ENCODE data around the gene ACADVL.
"Not testable (repeated sequence)": the region's sequence is repeated elsewhere in the genome, so short reads cannot be mapped to it uniquely, and the experiment has no call there.

Gene ACADVL

DNA sequence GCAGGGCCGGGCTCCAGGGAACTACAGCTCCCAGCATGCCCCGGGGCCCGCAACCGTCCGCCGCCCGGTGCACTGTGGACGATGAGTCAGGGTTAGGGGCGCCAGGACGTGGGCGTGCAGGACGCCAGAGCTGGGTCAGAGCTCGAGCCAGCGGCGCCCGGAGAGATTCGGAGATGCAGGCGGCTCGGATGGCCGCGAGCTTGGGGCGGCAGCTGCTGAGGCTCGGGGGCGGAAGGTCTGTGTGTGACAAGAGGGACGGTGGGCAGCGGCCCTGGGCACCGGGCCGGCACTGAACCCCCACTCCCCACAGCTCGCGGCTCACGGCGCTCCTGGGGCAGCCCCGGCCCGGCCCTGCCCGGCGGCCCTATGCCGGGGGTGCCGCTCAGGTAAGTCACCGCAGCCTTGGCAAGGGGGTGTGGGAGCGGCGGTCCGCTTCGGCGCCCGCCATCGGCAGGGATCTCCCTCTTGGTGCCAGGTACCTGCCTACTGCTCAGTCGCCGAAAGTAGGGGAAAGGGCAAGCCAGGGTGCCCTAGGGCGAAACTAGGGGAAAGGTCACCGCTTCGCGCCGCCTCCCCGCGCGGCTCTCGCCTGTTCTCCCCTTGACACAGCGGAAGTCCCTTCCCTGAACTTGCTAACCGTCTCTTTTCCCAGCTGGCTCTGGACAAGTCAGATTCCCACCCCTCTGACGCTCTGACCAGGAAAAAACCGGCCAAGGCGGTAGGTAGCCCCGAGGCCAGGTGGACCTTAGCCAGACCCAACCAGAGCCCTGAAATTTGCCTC lies at the start of gene ACADVL, which contains the start of gene DLG4:
Gene ACADVL (plus strand): TSS at position 127 of the 781 bp plus-strand sequence. CDS start 47 bp downstream, at position 174.
Gene DLG4 (minus strand): TSS at position 25 of the 781 bp plus-strand sequence.
- peak; percentile 95 for DNase-seq (ENCODE audit: low read depth, low spot score)

DNA sequence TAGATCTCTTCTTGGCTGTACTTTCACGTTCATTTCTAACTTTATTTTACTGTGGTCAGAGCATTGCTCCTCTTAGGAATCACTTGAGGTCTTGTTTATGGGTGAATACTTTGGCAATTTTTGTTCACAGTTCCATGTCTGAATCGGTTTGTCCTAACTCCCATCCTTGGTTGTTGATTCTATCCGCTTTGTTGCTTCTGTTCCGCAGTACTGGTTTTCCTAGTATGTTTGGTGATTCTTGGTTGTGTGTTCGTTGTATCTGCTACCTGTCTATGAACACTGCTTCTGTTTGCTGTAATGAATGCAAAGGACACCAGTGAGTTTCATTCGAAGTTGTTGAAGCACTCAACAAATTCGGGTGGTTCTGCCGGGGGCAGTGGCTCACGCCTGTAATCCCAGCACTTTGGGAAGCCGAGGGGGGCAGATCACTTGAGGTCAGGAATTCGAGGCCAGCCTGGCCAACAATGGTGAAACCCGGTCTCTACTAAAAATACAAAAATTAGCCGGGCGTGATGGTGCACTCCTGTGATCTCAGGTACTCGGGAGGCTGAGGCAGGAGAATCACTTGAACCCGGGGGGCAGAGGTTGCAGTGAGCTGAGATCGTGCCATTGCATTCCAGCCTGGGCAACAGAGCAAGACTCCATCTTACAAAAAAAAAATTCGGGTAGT lies 47.1 kb upstream of the ACADVL start:
- not testable (repeated sequence) for DNase-seq (ENCODE audit: low read depth, low spot score)

DNA sequence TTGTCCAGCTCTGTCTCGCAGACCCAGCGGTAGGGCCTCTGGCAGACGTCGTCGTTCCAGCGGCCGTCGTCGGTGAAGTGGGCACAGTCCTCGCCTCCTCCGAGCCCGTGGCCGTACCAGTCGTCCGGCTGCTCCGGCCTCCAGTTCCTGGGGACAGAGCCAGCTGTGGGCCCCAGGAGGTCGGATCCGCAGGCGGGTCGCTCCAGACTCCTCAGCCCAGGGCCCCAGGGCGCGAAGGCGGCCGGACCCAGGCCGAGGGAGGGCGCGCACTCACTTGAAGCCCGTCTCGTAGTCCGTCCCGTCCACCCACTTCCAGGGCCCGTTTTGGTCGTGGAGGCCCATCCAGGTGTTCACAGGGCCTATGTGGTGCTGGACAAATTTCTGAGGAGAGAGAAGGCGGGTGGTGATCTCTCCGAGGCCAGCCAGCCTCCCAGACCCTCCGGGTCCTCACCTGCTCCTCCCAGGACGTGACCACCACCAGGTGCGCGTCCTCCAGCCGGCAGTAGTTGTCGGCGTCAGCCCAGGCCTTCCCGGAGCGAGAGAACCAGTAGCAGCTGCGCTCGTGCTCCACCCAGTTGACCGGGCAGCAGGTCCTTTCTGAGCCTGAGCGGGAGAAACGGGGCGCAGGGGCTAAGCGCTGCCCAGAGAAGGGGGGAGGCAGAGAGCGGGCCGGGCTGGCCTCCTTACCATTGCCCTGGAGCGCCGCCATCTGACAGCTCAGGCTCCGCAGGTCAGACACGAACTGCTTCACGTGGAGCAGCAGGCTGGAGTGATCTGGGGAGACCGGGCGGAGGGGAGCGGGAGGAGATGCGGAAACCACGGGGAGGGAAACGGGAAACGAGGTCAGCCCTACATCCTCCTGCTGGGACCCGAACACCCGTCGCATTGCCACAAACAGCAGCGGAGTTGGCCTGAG lies 45.8 kb upstream of the ACADVL start:
- DNase-seq (ENCODE audit: low read depth, low spot score), result peak; percentile 84

DNA sequence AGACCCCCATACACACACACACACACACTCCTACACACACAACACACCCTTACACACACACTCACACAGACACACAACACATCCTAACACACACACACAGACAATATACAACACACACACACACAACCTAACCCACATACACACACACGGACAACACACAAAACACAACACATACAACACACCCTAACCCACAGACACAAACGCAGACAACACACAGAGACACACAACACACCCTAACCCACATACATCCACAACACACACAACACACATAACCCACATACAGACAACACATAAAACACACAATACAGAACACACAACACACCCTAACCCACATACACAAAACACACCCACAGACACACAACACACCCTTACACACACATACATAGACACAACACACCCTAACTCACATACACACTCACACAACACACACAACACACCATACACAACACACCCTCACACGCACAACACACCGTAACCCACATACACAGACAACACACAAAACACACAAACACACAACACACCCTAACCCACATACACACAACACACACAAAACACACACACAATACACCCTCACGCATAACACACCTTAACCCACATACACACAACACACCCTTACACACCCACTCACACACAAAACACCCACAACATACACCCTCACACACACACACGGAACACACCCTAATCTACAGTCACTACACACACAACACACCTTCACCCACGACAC lies 45.0 kb upstream of the ACADVL start:
- DNase-seq (ENCODE audit: low read depth, low spot score), result no peak

DNA sequence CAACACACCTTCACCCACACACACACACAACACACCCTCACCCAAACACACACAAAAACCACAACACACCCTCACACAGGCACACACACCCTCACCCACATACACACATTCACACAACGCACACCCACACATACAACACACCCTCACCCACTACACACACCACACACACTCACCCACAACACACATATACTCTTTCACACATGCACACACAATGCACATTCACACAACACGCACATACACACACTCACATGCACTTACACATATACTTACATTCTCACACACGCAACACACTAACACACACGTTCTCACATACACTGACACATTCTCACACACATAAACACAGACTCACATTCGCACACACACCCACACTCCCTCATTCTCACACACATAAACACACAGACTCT lies 44.4 kb upstream of the ACADVL start:
- DNase-seq (ENCODE audit: low read depth, low spot score), result no peak

DNA sequence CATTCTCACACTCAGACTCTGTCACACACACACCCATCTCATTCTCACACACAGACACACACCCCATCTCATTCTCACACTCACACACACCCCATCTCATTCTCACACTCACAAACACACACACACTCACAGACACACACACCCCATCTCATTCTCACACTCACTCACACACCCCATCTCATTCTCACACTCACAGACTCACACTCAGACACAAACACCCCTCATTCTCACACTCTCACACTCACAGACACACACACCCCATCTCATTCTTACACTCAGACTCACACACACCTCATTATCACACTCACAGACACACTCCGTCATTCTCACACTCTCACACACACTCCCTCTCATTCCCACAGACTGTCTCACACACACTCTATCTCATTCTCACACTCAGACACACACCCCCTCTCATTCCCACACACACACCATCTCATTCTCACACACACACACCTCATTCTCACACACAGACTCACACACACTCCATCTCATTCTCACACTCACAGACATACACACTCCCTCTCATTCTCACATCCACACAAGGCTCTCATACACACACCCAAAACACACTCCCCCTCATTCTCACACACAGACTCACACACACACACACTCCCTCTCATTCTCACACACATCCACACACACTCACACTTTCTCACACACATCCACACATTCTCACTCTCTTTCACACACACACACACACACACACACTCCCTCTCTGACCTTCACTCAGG lies 43.5 kb upstream of the ACADVL start:
- no peak for DNase-seq (ENCODE audit: low read depth, low spot score)

DNA sequence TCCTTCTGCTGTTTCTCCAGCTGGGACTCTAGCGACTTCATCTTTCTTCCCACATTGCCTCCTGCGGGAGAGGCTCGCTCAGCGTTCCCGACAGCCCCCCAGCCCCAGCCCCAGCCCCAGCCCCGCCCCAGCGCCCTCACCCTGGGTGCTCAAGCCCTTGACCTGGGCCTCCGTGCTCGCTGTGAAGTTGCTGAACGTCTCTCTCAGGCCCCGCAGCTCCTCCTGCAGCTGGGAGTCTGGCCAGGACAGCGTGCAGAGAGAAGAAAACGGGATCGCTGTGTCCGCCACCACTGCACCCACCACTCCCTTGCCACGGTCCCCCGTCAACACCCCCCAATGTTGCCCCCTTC lies 42.9 kb upstream of the ACADVL start:
- DNase-seq (ENCODE audit: low read depth, low spot score), result no peak

DNA sequence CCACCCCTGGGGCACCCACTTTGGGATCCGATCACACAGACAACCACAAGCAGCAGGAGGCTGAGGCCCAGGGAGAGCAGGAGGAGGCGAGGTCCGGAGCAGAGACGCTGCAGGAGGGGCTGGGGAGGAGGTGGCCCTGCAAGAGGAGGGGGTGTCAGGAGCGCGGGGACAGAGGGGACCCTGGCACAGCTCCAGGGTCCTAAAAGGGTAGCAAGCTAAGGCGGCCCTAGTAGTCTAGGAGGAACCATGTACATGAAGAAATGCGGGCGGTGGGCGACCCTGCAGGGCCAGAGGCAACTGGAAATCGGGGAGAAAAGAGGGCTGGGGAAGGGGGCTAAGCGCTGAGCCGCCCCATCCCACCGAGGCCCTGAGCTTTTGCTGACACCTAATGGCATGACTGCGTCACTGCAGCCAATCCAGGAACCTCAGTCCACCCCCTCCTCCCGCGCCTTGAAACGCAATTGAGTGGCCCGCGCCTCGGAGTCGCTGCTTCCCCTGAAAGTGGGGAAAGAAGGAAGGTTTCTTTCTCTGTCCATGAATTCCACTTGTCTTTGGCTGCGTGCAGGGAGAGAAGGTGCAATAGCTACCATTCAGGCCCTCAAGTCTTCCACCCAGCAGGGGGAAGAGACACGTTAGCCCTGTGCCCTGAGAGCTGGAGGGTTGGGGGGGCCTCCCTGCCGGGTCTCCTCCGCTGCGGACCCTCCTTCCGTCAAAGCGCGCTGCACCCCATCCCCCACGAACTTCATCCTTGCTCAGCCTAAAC lies 42.4 kb upstream of the ACADVL start:
- DNase-seq (ENCODE audit: low read depth, low spot score), result peak; percentile 89

DNA sequence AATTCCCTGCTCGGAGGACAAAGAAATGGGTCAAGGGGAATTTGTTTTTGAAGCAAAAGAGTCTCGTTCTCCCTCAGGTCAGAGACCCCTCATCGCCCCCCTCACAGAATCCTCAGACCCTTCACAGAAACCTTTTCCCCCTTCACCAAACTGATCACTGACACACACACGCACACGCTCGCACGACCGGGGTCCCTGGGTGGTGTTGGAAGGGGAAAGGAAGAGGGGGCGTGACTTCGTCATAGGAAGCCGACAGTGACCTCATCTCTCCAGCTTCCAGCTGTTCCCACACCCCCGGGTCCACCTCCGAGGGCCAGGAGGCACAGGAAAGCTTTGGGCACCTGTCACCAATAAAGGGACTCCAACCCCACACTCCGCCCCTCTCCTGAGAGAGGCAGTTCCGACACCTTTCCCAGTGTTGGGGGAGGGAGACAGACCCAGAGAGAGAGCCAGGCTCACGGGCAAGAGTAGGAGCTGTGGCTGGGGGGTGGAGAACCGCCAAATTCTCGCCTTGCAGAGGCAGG lies 41.7 kb upstream of the ACADVL start:
- DNase-seq (ENCODE audit: low read depth, low spot score), result peak; percentile 48

DNA sequence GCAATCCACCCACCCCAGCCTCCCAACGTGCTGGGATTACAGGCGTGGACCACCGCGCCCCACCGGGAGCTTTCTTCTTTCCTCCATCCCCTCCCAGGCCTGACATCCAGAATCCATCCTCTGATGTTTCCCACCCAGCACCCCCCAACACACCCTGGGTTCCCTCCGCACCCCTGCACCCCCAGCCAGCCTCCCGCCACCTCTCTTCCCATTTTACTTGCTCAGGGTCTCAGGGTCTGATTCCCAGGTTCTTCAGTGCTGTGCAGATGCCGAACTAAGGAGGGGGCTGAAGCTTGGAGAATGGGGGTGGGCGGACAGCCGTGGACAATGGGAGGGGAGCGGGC lies 40.8 kb upstream of the ACADVL start:
- DNase-seq (ENCODE audit: low read depth, low spot score), result no peak

DNA sequence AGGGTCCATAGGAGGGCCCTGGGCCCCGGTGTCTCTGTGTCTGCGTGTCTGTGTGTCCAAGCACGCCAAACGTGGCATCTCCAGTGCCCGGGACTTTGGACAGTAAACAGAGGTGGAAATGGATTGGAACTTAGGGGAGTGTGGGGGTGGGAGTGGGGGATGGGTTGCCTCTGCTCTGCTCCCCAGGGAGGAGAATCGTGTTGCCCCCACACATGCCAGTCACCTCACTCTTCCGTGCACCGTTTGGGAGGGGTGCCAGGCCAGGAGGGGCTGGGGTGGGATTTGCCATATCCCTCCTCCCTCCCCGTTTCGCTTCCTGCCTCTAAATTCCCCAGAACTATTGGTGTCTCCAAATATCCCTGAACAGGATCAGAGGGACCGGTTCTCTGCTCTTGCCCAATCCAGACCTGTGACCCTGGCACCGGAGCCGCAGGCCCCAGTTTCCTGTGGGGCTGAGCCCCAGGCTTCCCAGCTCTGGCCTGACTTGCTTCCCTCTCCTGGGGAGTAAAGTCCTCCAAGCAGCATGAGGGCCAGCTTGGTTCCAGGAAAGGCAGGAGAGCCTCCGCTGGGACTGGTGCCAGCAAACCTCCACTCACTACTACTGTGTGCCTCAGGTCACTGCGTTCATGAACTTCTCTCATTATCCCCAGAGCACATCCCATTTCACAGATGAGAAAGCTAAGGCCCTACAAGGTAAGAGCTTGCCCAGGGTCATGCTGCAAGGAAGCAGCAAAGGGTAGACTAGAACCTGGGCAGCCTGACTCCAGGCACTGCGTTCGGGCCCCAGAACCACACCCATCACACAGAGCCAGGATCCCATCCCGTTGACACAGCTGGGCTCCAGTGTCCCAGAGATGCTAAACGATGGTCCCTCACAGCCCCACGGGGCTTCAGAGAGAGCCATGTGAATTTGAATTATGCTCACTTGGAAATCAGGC lies 40.2 kb upstream of the ACADVL start, which contains the start of gene ASGR1:
Gene ASGR1 (minus strand): TSS at position 54 of the 938 bp plus-strand sequence. CDS start 807 bp downstream, outside the sequence.
- no peak for DNase-seq (ENCODE audit: low read depth, low spot score)

DNA sequence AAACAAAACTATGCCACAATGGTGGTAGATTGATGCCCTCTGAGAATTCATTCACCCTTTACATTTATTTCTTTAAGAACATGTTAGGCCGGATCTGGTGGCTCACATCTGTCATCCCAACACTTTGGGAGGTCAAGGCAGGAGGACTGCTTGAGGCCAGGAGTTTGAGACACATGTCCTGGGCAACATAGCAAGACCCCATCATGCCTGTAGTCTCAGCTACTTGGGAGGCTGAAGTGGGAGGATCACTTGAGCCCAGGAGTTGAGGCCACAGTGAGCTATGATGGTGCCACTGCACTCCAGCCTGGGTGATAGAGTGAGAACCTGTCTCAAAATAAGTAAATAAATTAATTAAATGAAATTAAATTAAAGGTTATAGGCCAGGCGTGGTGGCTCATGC lies 37.6 kb upstream of the ACADVL start:
- not testable (repeated sequence) for DNase-seq (ENCODE audit: low read depth, low spot score)

DNA sequence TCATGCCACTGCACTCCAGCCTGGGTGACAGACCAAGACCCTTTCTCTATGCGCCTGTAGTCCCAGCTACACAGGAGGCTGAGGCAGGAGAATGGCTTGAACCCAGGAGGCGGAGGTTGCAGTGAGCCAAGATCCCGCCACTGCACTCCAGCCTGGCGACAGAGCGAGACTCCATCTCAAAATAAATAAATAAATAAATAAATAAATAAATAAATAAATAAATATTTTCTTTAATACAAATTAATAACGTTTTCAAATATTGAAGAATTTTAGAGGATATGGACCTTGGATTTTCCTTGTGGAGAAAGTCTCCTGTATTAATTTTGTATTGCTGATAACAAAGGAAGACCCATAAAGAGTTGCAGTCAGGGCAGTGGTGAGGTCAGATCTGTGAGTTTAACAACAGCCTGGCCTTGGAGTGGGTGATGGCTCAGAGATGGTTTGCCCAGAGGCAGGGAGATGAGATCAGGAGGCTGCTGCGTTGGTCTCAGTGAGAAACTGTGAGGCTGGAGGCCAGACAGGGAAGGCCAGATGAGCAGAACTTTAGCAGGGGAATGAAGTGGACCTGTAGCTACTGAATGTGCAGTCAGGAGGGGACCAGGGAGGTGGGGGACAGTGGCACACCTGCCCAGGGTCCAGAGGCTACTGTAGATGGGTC lies 36.2 kb upstream of the ACADVL start:
- DNase-seq (ENCODE audit: low read depth, low spot score), result peak; percentile 16

DNA sequence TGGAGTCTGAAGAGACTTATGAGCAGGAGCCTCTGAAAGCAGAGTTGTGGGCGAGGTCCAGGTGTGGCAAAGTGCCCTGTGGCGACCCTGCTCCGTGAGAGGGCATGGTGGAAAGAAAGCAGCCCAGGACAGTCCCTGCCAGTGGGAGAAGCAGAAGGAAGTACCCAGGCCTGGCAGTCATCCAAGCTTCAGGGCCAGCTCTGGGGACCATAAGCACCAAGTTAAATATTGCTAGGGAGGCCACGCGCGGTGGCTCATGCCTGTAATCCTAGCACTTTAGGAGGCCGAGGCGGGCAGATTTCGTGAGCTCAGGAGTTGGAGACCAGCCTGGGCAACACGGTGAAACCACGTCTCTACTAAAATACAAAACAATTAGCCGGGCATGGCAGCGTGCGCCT lies 35.6 kb upstream of the ACADVL start:
- no peak for DNase-seq (ENCODE audit: low read depth, low spot score)

DNA sequence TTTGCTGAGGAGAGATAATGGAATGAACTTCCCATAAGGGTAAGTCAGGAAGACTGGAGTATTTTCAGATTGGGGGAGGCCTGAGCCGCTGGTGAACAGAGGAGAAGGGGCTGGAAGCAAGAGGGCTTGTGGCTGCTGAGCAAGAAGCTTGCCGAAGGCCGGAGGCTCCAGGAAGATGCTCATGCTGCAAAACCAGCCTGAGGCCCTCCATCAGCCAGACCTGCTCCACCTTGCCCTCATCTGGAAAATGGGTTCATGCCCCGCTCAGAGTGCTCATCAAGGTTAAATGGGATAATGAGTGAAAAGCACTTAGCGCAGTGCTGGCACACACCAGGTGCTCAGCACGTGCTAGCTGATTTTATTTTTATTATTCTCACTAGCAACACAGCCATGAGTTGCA lies 35.1 kb upstream of the ACADVL start:
- no peak for DNase-seq (ENCODE audit: low read depth, low spot score)

DNA sequence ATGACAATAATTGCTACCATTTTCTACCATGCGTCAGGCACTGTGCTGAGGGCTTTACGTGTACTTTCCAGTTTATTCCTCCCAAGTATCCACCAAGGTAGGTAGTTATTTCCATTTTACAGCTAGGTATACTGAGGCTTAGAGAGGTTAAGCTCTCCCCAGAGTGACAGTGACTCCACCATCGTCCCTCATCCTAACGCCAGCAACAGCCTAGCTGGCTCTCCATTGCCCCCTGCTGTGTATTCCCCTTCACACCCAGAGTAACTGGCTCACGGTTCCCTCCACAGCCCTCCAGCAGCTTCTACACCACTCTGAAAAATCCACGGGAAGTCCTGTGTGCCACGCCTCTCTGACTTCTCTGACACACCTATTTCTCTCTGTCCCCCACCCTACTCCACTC lies 33.5 kb upstream of the ACADVL start:
- DNase-seq (ENCODE audit: low read depth, low spot score), result no peak

DNA sequence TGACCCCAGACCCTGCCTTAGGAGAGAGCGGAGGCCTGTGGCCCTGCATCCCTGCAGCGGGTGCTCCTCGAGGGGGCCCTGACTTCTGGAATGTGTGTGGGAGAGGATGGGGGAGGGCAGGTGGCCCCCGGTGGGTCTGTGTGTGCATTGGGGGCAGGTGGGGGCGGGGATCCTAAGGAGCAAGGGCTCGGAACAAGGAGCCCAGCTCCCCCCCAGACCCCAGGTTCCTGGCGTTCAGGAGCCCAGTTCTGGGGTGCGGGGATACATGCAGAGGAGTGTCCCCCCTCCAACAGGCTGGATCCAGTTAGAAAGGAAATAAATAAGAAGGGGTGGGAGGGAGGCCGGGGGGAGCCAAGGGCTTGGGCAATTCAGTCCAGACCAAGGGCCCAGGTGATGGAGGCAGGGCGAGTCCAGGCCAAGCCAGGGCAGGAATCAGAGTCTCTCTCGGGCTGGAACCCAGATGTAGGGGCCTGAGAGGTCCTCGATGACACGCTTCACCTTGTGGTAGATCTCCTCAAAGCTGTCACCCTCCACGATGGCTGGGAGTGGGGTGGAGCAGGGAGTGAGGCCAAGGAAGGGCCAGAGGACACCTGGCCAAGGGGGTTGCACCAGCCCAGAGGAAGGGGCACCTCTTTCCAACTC lies 29.3 kb upstream of the ACADVL start:
- no peak for DNase-seq (ENCODE audit: low read depth, low spot score)

DNA sequence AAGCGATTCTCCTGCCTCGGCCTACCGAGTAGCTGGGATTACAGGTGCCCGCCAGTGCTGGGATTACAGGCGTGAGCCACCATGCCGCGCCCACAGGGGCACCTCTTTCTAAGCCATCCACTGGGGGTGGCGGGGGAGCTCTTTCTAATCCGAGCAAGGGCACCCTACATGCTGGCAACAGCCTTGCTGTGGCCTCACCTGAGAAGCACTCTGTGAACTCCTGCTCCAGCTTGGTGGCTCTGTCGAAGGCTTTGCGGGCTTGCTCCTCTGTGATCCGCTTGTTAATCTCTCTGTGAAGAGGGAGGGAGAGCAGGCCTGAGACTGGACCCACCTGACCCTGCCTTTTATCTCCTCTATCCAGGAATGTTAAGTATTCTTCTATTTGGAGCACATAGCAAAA lies 28.7 kb upstream of the ACADVL start:
- no peak for DNase-seq (ENCODE audit: low read depth, low spot score)

Data from ELF-1 (cell line).